Measurements from ENCODE around the gene TOMM70. TPM values are rescaled to one million over a fixed set of nuclear protein-coding genes. Genes with fewer than 3 reads are reported as not detected.

TOMM70 gene
- total RNA-seq, 2 experiments from 2014 or later = 38.9 to 46.9 TPM

DNA sequence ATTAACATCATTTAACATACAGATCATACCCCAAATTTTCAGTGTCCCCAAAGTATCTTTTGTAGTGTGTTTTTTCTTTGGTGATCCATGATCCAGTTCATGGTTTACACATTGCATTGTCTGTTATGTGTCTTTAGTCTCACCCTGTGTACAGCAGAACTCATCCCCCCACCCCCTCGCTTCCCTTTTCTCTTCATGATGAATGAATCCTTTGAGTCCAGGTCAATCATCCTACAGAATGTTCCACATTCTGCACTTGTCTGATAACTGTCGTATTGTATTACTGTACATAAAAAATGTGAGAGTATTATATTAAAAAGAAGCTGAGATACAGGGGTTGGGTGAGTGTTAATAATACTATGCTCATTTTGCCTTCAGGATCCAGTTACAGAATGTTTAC, 80.9 kb downstream of the TOMM70 start:
- Mint-ChIP-seq H3K4me3 (no peak overlapping the region), H3K9me3 (ENCODE audit: low read depth) (no peaks in the 10 kb centered on the region), H3K27me3 (no peaks in the 10 kb centered on the region), H3K27ac (no peak overlapping the region), H3K4me1 (peaks cover 14% of the 10 kb centered on the region), H3K36me3 (peaks cover 5% of the 10 kb centered on the region)
- DNase-seq = no peak
- CTCF ChIA-PET = interaction anchor here (0.7 kb wide), 1 partner anchor 1282 kb away, joined by 3 read pairs; no protein-coding TSS in a partner anchor
- no peak for ATAC-seq

DNA sequence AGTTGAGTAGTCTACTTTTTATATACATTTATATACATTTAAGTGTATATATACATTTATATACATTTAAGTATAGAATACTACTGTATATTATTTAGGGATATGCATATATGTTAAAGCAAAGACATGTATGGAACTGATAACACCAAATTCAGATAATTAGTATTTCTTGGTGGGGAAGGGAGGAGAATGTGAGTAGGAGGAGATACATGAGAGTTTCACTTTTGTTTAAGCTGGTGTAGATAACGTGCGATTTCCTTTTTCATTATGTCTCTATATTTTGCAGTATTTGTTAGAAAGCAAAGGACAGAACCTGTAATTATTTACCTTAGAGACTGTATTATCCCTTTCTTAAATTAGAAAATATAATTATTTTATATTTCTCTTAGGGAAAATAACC, 83.0 kb downstream of the TOMM70 start:
- Mint-ChIP-seq H3K27ac (peak overlapping the region; percentile 94), H3K36me3 (peaks cover 5% of the 10 kb centered on the region), H3K4me3 (peak overlapping the region; percentile 58), H3K9me3 (ENCODE audit: low read depth) (no peaks in the 10 kb centered on the region), H3K27me3 (no peaks in the 10 kb centered on the region), H3K4me1 (peaks cover 14% of the 10 kb centered on the region)
- CTCF ChIA-PET = interaction anchor here (0.9 to 3.2 kb wide), 3 partner anchors 17 to 486 kb away, joined by 4 to 18 read pairs (median 6); partner anchors contain the start of gene NIT2
- ATAC-seq (peak; percentile 78), DNase-seq (no peak)

DNA sequence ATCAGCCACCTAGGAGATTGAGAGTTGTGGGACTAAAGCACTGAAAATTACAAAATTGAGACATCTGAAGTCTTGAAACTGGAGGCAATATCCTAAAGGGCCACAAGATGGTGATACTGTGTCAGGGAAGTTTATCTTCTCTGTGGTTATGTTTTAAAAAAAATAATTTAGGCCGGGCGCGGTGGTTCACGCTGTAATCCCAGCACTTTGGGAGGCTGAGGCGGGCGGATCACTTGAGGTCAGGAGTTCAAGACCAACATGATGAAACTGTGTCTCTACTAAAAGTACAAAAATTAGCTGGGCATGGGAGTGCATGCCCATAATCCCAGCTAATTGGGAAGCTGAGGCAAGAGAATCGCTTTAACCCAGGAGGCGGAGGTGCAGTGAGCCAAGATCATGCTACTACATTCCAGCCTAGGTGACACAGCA, 84.2 kb downstream of the TOMM70 start:
- H3K36me3 Mint-ChIP-seq = peaks cover 5% of the 10 kb centered on the region
- peaks cover 18% of the 10 kb centered on the region for H3K4me1 Mint-ChIP-seq
- DNase-seq (peak; percentile 60), ATAC-seq (peak; percentile 69)
- peak overlapping the region; percentile 18 for H3K4me3 Mint-ChIP-seq
- H3K27me3 Mint-ChIP-seq = no peaks in the 10 kb centered on the region
- H3K27ac Mint-ChIP-seq = peak overlapping the region; percentile 70
- CTCF ChIA-PET = interaction anchor here (0.6 to 3.2 kb wide), 16 partner anchors 13 to 485 kb away, joined by 3 to 18 read pairs (median 6); partner anchors contain the start of genes LNP1, NIT2 and TOMM70
- H3K9me3 Mint-ChIP-seq (ENCODE audit: low read depth) = no peaks in the 10 kb centered on the region

Other genes with a start within 250 kb of the TOMM70 start
- gene TBC1D23, start 140.1 kb downstream of the TOMM70 start, total RNA-seq = 10 to 100 TPM; 23.4 to 30.1 TPM
- gene NIT2, start 66.3 kb downstream of the TOMM70 start, total RNA-seq = 10 to 100 TPM; 45.5 to 59.8 TPM
- gene LNP1, start 450 bp upstream of the TOMM70 start, total RNA-seq = 1 to 10 TPM; 2.3 to 2.6 TPM
- gene TMEM45A, start 91.5 kb upstream of the TOMM70 start, total RNA-seq = under 1 TPM; 0.26 to 0.89 TPM
- not detected for gene ADGRG7, start 208.5 kb upstream of the TOMM70 start, total RNA-seq